ENCODE results near the gene SAMD8. TPM values are rescaled to one million over a fixed set of nuclear protein-coding genes. Genes with fewer than 3 reads are reported as not detected.
"Not testable (repeated sequence)": the region's sequence is repeated elsewhere in the genome, so short reads cannot be mapped to it uniquely, and the experiment has no call there.

The SAMD8 gene
- total RNA-seq, 1 donor from 2014 or later, result 24.6 TPM

DNA sequence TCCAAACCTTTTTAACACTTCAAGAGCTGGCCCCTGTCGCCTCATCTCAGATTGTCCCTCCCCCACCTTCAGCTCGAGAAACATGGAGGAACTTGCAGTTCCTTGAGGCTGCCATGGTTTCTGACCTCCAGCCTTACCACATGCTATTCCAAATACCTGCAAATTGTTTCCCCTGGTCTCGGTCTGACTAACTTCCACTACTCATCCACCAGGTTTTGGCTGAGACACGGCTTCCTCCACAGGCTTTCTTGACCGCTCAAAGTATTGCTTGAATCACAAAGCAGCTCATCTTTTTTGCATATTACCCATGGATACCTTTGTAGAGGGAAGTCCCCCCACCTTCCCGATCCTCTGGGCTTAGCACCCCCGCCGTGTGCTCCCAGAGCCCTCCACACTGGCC lies 5.2 kb upstream of the SAMD8 start:
- H3K9me3 ChIP-seq (replicated peaks), result no peaks in the 10 kb centered on the region
- H3K27ac ChIP-seq (replicated peaks), result no peak overlapping the region
- H3K4me1 ChIP-seq, result peaks cover 43% of the 10 kb centered on the region
- intact Hi-C loops (cut with micrococcal nuclease), result no loop called here
- H3K27me3 ChIP-seq (ENCODE audit: low read depth), result no peaks in the 10 kb centered on the region
- no peak for DNase-seq
- TF ChIP-seq, protein P1, sequence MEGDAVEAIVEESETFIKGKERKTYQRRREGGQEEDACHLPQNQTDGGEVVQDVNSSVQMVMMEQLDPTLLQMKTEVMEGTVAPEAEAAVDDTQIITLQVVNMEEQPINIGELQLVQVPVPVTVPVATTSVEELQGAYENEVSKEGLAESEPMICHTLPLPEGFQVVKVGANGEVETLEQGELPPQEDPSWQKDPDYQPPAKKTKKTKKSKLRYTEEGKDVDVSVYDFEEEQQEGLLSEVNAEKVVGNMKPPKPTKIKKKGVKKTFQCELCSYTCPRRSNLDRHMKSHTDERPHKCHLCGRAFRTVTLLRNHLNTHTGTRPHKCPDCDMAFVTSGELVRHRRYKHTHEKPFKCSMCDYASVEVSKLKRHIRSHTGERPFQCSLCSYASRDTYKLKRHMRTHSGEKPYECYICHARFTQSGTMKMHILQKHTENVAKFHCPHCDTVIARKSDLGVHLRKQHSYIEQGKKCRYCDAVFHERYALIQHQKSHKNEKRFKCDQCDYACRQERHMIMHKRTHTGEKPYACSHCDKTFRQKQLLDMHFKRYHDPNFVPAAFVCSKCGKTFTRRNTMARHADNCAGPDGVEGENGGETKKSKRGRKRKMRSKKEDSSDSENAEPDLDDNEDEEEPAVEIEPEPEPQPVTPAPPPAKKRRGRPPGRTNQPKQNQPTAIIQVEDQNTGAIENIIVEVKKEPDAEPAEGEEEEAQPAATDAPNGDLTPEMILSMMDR (IDR thresholded peaks at IDR 0.05; ENCODE audit: borderline replicate concordance), result no peak
- H3K4me3 ChIP-seq, result no peak overlapping the region
- H3K36me3 ChIP-seq, result no peaks in the 10 kb centered on the region

DNA sequence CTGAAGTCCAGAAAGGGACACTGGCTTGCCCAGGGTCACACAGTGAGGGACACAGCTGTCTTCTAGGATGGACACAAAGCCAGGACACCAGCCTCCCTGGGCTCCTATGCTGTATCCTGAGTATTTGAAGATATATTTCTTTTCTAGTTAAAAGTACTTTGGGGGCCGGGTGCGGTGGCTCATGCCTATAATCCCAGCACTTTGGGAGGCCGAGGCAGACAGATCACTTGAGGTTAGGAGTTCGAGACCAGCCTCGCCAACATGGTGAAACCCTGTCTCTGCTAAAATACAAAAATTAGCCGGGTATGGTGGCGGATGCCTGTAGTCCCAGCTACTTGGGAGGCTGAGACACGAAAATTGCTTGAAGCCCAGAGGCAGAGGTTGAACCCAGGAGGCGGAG lies 4.6 kb upstream of the SAMD8 start:
- H3K4me1 ChIP-seq, result peaks cover 44% of the 10 kb centered on the region

DNA sequence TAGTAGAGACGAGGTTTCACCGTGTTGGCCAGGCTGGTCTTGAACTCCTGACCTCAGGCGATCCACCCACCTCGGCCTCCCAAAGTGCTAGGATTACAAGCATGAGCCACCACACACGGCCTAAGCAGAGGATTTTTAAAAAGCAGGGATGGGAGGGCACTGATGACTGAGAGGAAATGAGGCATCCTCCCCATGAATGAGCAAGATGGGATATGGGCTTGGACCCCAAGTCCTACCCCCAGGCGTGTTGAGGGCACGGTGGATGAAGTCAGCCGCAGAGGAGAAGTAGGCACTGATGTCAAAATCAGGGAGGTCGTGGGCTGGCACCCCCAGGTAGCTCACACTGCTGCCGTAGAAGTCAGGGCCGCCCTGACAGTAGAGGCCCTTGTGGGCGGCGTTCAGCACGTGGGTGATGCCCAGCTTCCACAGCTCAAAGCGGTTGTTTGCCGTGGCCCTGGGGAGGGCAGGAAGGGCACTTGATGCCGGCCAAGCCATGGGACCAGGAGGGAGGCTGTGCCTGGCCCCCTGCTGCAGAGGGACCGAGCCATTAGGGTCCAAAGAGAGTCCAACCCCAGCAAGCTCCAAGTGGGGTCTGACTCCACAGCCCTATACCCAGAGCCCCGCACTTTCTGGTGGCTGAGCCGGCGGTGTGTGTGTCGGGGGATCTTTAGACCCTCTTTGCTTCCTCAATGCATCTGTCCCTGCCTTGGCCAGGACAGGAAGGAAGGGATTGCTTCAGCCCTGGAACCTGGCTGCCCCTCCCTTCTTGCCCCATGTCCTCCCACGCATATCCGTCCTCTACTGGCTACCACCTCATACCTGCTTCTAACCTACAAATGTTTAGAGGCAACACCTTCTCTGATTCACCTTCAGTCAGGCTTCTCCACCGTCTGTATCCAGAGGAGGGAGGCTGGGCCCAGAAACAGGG lies 3.4 kb upstream of the SAMD8 start:
- intact Hi-C loops (cut with micrococcal nuclease), result no loop called here
- Histone ChIP-seq H3K4me3 (no peak overlapping the region), H3K27ac (replicated peaks) (peak overlapping the region; percentile 96)

More for the DNA sequence above, 4.6 kb upstream of the SAMD8 start:
- H3K27ac ChIP-seq (replicated peaks); H3K36me3 ChIP-seq; H3K4me3 ChIP-seq; DNase-seq; H3K27me3 ChIP-seq (ENCODE audit: low read depth); H3K9me3 ChIP-seq (replicated peaks); intact Hi-C loops (cut with micrococcal nuclease): not testable (repeated sequence)

DNA sequence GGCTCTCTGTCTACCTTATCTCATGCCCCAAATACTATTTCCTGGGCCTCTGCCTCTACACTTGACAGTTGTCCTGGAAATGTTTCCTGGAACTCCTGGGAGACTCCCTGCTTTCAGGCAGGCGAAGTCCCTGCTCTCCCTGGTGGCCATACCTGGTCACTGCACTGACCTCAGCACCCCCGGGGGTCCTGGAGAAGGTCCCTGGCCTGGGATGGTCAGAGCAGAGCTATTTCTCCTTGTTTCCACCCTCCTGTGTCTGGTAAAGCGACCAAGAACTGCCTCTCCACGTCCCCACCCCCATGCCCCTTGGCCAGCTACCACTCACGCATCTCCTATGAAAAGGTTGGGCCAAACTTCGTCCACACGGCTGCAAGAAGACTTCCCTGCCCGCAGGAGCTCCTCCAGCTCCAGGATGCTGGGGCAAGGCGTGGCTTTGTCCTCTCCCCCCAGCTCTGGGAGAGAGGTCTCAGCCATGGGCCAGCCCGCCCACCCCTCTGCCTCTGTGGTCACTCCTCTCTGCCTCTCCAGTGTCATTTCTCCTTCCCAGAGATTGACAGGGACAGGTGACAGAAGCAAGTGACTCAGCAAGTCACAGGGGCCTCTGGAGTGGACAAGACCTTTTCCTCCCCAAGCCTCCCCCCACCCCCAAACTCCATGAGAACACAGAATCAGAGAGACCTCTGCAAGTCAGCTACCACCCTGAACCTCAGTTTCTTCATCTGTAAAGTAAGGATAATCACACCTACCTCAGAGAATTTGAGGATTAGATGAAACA lies 2.6 kb upstream of the SAMD8 start:
- DNase-seq, result no peak
- no peaks in the 10 kb centered on the region for H3K27me3 ChIP-seq (ENCODE audit: low read depth)
- H3K36me3 ChIP-seq, result no peaks in the 10 kb centered on the region
- H3K4me1 ChIP-seq, result peaks cover 58% of the 10 kb centered on the region
- TF ChIP-seq, protein P1 (IDR thresholded peaks at IDR 0.05; ENCODE audit: borderline replicate concordance), result peak; percentile 67
- intact Hi-C loops (cut with micrococcal nuclease), result no loop called here
- no peak overlapping the region for H3K4me3 ChIP-seq
- no peaks in the 10 kb centered on the region for H3K9me3 ChIP-seq (replicated peaks)
- H3K27ac ChIP-seq (replicated peaks), result peak overlapping the region; percentile 96

More for the DNA sequence above, 3.4 kb upstream of the SAMD8 start:
- Histone ChIP-seq H3K4me1 (peaks cover 49% of the 10 kb centered on the region), H3K9me3 (replicated peaks) (no peaks in the 10 kb centered on the region), H3K36me3 (no peaks in the 10 kb centered on the region), H3K27me3 (ENCODE audit: low read depth) (no peaks in the 10 kb centered on the region)
- TF ChIP-seq, protein P1 (IDR thresholded peaks at IDR 0.05; ENCODE audit: borderline replicate concordance), result no peak
- no peak for DNase-seq

DNA sequence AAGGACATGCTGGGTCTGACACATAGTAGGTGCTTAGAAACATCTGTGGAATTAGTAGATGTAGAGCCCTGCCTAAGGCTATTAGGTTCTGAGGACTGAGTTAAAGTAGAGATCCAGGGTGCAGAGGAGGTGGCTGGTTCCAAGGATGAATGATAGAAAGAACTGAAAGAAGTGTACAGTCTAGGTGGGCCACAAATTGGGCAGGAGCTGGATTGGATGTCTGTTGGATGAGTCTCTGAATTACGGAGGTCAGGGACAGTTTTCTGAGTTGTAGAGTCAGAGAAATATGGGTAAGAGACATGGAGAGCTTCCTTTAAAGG lies 2.0 kb upstream of the SAMD8 start:
- Histone ChIP-seq H3K4me1 (peaks cover 63% of the 10 kb centered on the region), H3K4me3 (no peak overlapping the region), H3K27ac (replicated peaks) (peak overlapping the region; percentile 96), H3K27me3 (ENCODE audit: low read depth) (no peaks in the 10 kb centered on the region), H3K9me3 (replicated peaks) (no peaks in the 10 kb centered on the region), H3K36me3 (no peaks in the 10 kb centered on the region)
- no peak for DNase-seq
- TF ChIP-seq, protein P1 (IDR thresholded peaks at IDR 0.05; ENCODE audit: borderline replicate concordance), result no peak
- intact Hi-C loops (cut with micrococcal nuclease), result no loop called here
